SU-DHL-6 (cell line): ENCODE results near the gene NTM.

Source experiments
- H2AFZ ChIP-seq: fragments of 200-600 bp; sonication (generic); 2 replicates; pipeline ENCODE4 v1.6.1; 2014; ENCODE audit warnings: low read depth, mild to moderate bottlenecking, moderate library complexity, mixed read lengths, antibody characterized with exemption, low read length; ENCODE audit not compliant: severe bottlenecking
- H3F3A ChIP-seq: fragments of 200-600 bp; shearing (Covaris generic); 2 replicates; pipeline ENCODE4 v1.6.0; 2016; ENCODE audit warnings: antibody characterized with exemption, mild to moderate bottlenecking; ENCODE audit not compliant: insufficient read depth
- H3K27ac ChIP-seq: fragments of 200-600 bp; sonication (generic); 2 replicates; pipeline ENCODE4 v1.5.1; 2016; ENCODE audit warnings: low read depth, mild to moderate bottlenecking, low read length, moderate library complexity, mixed read lengths
- H3K27me3 ChIP-seq: fragments of 200-600 bp; sonication (generic), shearing (Covaris generic); 2 replicates; pipeline ENCODE4 v1.6.0; 2014; ENCODE audit warnings: mild to moderate bottlenecking, low read length
- H3K36me3 ChIP-seq: fragments of 200-600 bp; sonication (generic); 2 replicates; pipeline ENCODE4 v1.6.1; 2014; ENCODE audit warnings: mild to moderate bottlenecking, low read length, mixed read lengths
- H3K4me2 ChIP-seq: fragments of 300-600, 200-600 bp; shearing (Covaris generic), sonication (generic); 2 replicates; pipeline ENCODE4 v1.6.0; 2014; ENCODE audit warnings: low read length, low read depth, mild to moderate bottlenecking; ENCODE audit not compliant: poor library complexity, severe bottlenecking
- H3K4me3 ChIP-seq: fragments of 200-600 bp; sonication (generic); 2 replicates; pipeline ENCODE4 v1.5.1; 2014; ENCODE audit warnings: antibody characterized with exemption, low read length, mild to moderate bottlenecking, mixed read lengths; ENCODE audit not compliant: insufficient read depth, poor library complexity, severe bottlenecking
- H3K79me2 ChIP-seq: fragments of 200-600 bp; sonication (generic); 2 replicates; pipeline ENCODE4 v1.6.1; 2014; ENCODE audit warnings: mild to moderate bottlenecking, low read length, moderate library complexity; ENCODE audit not compliant: insufficient read depth
- H3K9ac ChIP-seq: fragments of 200-600 bp; sonication (generic); 2 replicates; pipeline ENCODE4 v1.7.0; 2014; ENCODE audit warnings: mild to moderate bottlenecking, low read length
- H3K9me2 ChIP-seq: fragments of 200-600 bp; sonication (generic); replicated peaks from 2 replicates; pipeline ENCODE4 v1.6.1; 2014; ENCODE audit warnings: low read length; ENCODE audit not compliant: insufficient read depth
- H3K9me3 ChIP-seq: fragments of 200-600 bp; sonication (generic); 2 replicates; pipeline ENCODE4 v1.6.1; 2014; ENCODE audit warnings: low read length, mixed read lengths; ENCODE audit not compliant: insufficient read depth
- H4K20me1 ChIP-seq: fragments of 200-600 bp; sonication (generic); 2 replicates; pipeline ENCODE4 v1.6.1; 2014; ENCODE audit warnings: low read depth, mild to moderate bottlenecking, antibody characterized with exemption, low read length, moderate library complexity, mixed read lengths
- EZH2phosphoT487 ChIP-seq: fragments of 200-600 bp; sonication (generic), shearing (Covaris generic); conservative IDR thresholded peaks from 2 replicates; pipeline ENCODE4 v1.6.1; 2018; ENCODE audit warnings: mild to moderate bottlenecking, antibody characterized with exemption, low read length, moderate library complexity, mixed read lengths
- TF ChIP-seq, protein P1 (sequence below): fragments of 200-600 bp; sonication (generic); IDR thresholded peaks from one replicate; pipeline ENCODE4 v1.5.1; 2017; ENCODE audit warnings: antibody characterized with exemption, mild to moderate bottlenecking, low read length, moderate library complexity; ENCODE audit not compliant: insufficient read depth, poor library complexity, severe bottlenecking

The NTM gene

DNA sequence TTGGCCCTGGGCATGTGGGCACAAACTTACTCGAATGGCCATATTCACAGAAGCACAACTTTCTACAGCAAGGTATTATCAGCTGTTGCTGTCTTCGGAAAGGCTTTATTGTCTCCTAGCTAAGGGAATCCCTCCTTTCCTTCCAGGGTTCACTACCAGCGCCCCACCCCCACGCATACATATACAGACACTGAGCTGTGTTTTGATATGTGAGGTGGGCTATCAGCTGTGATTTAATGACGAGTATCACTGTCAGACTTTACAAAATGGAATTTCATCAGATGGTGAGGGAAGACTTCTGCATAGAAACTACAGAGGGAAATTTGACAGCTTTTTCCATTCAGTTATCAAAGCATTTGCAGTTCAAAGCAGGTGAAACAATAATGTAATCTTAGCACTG lies 730.2 kb downstream of the NTM start:
- no peak overlapping the region for H2AFZ ChIP-seq
- H4K20me1 ChIP-seq = no peaks in the 10 kb centered on the region
- no peak overlapping the region for H3K9ac ChIP-seq
- H3K4me2 ChIP-seq = no peak overlapping the region
- no peak for TF ChIP-seq EZH2phosphoT487
- TF ChIP-seq, protein P1, sequence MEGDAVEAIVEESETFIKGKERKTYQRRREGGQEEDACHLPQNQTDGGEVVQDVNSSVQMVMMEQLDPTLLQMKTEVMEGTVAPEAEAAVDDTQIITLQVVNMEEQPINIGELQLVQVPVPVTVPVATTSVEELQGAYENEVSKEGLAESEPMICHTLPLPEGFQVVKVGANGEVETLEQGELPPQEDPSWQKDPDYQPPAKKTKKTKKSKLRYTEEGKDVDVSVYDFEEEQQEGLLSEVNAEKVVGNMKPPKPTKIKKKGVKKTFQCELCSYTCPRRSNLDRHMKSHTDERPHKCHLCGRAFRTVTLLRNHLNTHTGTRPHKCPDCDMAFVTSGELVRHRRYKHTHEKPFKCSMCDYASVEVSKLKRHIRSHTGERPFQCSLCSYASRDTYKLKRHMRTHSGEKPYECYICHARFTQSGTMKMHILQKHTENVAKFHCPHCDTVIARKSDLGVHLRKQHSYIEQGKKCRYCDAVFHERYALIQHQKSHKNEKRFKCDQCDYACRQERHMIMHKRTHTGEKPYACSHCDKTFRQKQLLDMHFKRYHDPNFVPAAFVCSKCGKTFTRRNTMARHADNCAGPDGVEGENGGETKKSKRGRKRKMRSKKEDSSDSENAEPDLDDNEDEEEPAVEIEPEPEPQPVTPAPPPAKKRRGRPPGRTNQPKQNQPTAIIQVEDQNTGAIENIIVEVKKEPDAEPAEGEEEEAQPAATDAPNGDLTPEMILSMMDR = no peak
- H3K27ac ChIP-seq = no peak overlapping the region
- no peaks in the 10 kb centered on the region for H3K9me3 ChIP-seq
- H3K36me3 ChIP-seq = no peaks in the 10 kb centered on the region
- H3F3A ChIP-seq = no peaks in the 10 kb centered on the region
- H3K79me2 ChIP-seq = no peaks in the 10 kb centered on the region
- no peaks in the 10 kb centered on the region for H3K9me2 ChIP-seq
- H3K27me3 ChIP-seq = no peaks in the 10 kb centered on the region
- H3K4me3 ChIP-seq = no peak overlapping the region

DNA sequence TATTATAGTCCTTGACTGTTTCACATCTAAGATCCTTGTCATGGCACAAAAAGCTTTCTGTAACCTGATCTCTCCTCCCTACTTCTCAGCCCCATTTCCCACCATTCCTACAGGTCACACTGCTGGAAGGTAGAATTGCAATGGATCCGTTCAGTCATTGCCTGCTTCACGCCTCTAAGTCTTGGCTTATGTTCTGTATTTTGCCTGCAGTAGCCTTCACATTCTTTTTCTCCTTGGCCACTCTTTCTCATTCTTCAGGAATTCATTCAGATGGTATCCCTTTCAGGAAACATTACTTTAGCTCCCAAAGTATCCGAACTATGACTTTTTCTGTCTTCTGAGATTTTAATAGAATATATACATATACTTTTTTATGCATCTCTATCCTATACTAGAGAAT lies 731.5 kb downstream of the NTM start:
- Histone ChIP-seq H3K9me3 (no peaks in the 10 kb centered on the region), H3F3A (no peaks in the 10 kb centered on the region), H2AFZ (no peak overlapping the region), H3K4me3 (no peak overlapping the region), H3K4me2 (no peak overlapping the region), H3K36me3 (no peaks in the 10 kb centered on the region), H3K27me3 (no peaks in the 10 kb centered on the region), H4K20me1 (no peaks in the 10 kb centered on the region), H3K79me2 (no peaks in the 10 kb centered on the region), H3K9ac (no peak overlapping the region), H3K27ac (no peak overlapping the region), H3K9me2 (no peaks in the 10 kb centered on the region)
- TF ChIP-seq, protein P1 = no peak
- no peak for TF ChIP-seq EZH2phosphoT487

DNA sequence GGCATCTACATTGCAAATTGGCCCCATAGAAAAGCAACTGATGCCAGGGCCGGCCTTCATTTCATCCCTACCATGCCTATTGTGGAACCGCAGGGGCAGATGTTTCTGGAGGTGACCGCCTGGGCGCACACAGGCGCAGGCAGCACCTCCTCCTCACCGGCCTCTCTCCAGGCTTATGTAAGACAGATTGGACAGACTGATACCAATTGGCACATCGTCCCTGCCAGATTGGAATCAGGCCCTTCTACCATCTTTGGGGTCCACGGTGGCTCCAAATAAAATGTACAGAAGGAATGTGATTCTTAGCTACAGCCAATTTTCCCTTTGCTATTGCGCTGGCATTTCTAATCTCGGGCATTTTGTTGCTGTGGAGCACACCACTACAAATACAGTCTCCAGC lies 732.6 kb downstream of the NTM start:
- Histone ChIP-seq H3F3A (no peaks in the 10 kb centered on the region), H3K4me2 (no peak overlapping the region), H3K4me3 (no peak overlapping the region), H3K9ac (no peak overlapping the region), H2AFZ (no peak overlapping the region), H4K20me1 (no peaks in the 10 kb centered on the region), H3K9me2 (no peaks in the 10 kb centered on the region), H3K9me3 (no peaks in the 10 kb centered on the region), H3K36me3 (no peaks in the 10 kb centered on the region), H3K27me3 (no peaks in the 10 kb centered on the region), H3K27ac (no peak overlapping the region), H3K79me2 (no peaks in the 10 kb centered on the region)
- TF ChIP-seq, protein P1 = no peak
- no peak for TF ChIP-seq EZH2phosphoT487
